WTC11 (cell line): ENCODE data around the gene CDH22. TPM values are rescaled to one million over a fixed set of nuclear protein-coding genes. Genes with fewer than 3 reads are reported as not detected.
A peak's percentile ranks its signal among the peaks of the same experiment; 100 is the strongest.

Experiments used
- ATAC-seq: fragments of 200-7000 bp; cut with Tn5 transposase; 2 replicates; pipeline ENCODE4 v1.10.0; 2021; ENCODE audit warnings: mild to moderate bottlenecking, moderate library complexity
- CTCF ChIA-PET: fragments of 300-600 bp; sonication (Branson Sonifier 250); formaldehyde crosslinking; loops from one replicate; lab custom pipeline; 2021; ENCODE audit warnings: antibody characterized with exemption; lab: Charles Lee
- POLR2A ChIA-PET: fragments of 350-600 bp; sonication (Branson Sonifier 250); formaldehyde crosslinking; loops from one replicate; lab custom pipeline; 2021; ENCODE audit warnings: antibody characterized with exemption; lab: Charles Lee
- DNase-seq: peaks from one replicate; pipeline ENCODE4 v3.0.0; 2021; ENCODE audit warnings: low spot score
- H3K27ac Mint-ChIP-seq: 2 replicates; pipeline ENCODE4 v1.8.0; 2021; ENCODE audit warnings: mixed read lengths
- H3K27me3 Mint-ChIP-seq: 2 replicates; pipeline ENCODE4 v1.8.0; 2021; ENCODE audit warnings: low read depth, mild to moderate bottlenecking, moderate library complexity, mixed read lengths
- H3K36me3 Mint-ChIP-seq: 2 replicates; pipeline ENCODE4 v1.8.0; 2021; ENCODE audit warnings: mixed read lengths
- H3K4me1 Mint-ChIP-seq: 2 replicates; pipeline ENCODE4 v1.8.0; 2022; ENCODE audit warnings: mixed read lengths
- H3K4me3 Mint-ChIP-seq: 2 replicates; pipeline ENCODE4 v1.8.0; 2021; ENCODE audit warnings: mild to moderate bottlenecking, moderate library complexity, mixed read lengths
- H3K9me3 Mint-ChIP-seq: 2 replicates; pipeline ENCODE4 v1.8.0; 2021; ENCODE audit warnings: mixed read lengths
- ERG ChIP-seq: fragments of 250-450 bp; sonication (Bioruptor Pico); IDR thresholded peaks from 2 replicates; pipeline ENCODE4 v1.8.0; 2021; ENCODE audit warnings: mild to moderate bottlenecking
- FOXK1 ChIP-seq: sonication (generic); formaldehyde crosslinking; IDR thresholded peaks from 2 replicates; pipeline ENCODE4 v1.8.0; 2022; ENCODE audit warnings: mild to moderate bottlenecking, moderate library complexity, missing genetic modification reagents
- KAT7 ChIP-seq: sonication (generic); formaldehyde crosslinking; IDR thresholded peaks from 2 replicates; pipeline ENCODE4 v1.8.1; 2023; ENCODE audit warnings: missing genetic modification reagents, mild to moderate bottlenecking, borderline replicate concordance
- MYBL2 ChIP-seq: sonication (generic); formaldehyde crosslinking; IDR thresholded peaks from 2 replicates; pipeline ENCODE4 v1.8.1; 2023; ENCODE audit warnings: mild to moderate bottlenecking, moderate library complexity, missing genetic modification reagents
- PRRX2 ChIP-seq: fragments of 250-450 bp; sonication (Bioruptor Pico); IDR thresholded peaks from 2 replicates; pipeline ENCODE4 v1.8.0; 2021; ENCODE audit warnings: mild to moderate bottlenecking
- SP1 ChIP-seq: sonication (generic); formaldehyde crosslinking; conservative IDR thresholded peaks from 2 replicates; pipeline ENCODE4 v1.8.1; 2022; ENCODE audit warnings: missing genetic modification reagents
- STAT6 ChIP-seq: sonication (generic); formaldehyde crosslinking; conservative IDR thresholded peaks from 2 replicates; pipeline ENCODE4 v1.8.1; 2023; ENCODE audit warnings: mild to moderate bottlenecking, low read depth, missing genetic modification reagents, moderate library complexity
- TEAD1 ChIP-seq: sonication (generic); formaldehyde crosslinking; IDR thresholded peaks from 2 replicates; pipeline ENCODE4 v1.8.0; 2022; ENCODE audit warnings: mild to moderate bottlenecking, missing genetic modification reagents
- ZNF219 ChIP-seq: sonication (generic); formaldehyde crosslinking; IDR thresholded peaks from 2 replicates; pipeline ENCODE4 v1.8.0; 2023; ENCODE audit warnings: missing genetic modification reagents, mild to moderate bottlenecking, borderline replicate concordance
- ZNF396 ChIP-seq: fragments of 250-450 bp; sonication (Bioruptor Pico); IDR thresholded peaks from 2 replicates; pipeline ENCODE4 v1.8.0; 2021; ENCODE audit warnings: mild to moderate bottlenecking, moderate library complexity, borderline replicate concordance
- ZNF416 ChIP-seq: fragments of 250-450 bp; sonication (Bioruptor Pico); IDR thresholded peaks from 2 replicates; pipeline ENCODE4 v1.9.0; 2021; ENCODE audit warnings: mild to moderate bottlenecking, inconsistent platforms
- ZNF423 ChIP-seq: fragments of 250-450 bp; sonication (Bioruptor Pico); IDR thresholded peaks from 2 replicates; pipeline ENCODE4 v2.1.2; 2022; ENCODE audit warnings: mild to moderate bottlenecking, moderate library complexity
- total RNA-seq: library from RNA; stranded (reverse); gene quantifications from 3 replicates; pipeline ENCODE4 v1.2.3, GENCODE V29; 2021
- TF ChIP-seq, protein P1 (sequence below): sonication (generic); formaldehyde crosslinking; conservative IDR thresholded peaks from 2 replicates; pipeline ENCODE4 v1.8.1; 2022; ENCODE audit warnings: mild to moderate bottlenecking, missing genetic modification reagents
- TF ChIP-seq, protein P2 (sequence below): sonication (generic); formaldehyde crosslinking; IDR thresholded peaks from 2 replicates; pipeline ENCODE4 v1.8.0; 2022; ENCODE audit warnings: missing genetic modification reagents
- TF ChIP-seq, protein P3 (sequence below): sonication (generic); formaldehyde crosslinking; IDR thresholded peaks from 2 replicates; pipeline ENCODE4 v1.8.0; 2022; ENCODE audit warnings: mild to moderate bottlenecking, missing genetic modification reagents

The CDH22 gene
- total RNA-seq, 1 experiment from 2014 or later = 0.13 TPM

- no peak for TF ChIP-seq ERG (CRISPR knock-in tag)
- no peak for TF ChIP-seq FOXK1 (CRISPR knock-in tag)
- TF ChIP-seq, protein P1, sequence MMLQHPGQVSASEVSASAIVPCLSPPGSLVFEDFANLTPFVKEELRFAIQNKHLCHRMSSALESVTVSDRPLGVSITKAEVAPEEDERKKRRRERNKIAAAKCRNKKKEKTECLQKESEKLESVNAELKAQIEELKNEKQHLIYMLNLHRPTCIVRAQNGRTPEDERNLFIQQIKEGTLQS (CRISPR knock-in tag) = no peak
- no peak for TF ChIP-seq ZNF219 (CRISPR knock-in tag)
- TF ChIP-seq KAT7 (CRISPR knock-in tag) = no peak
- no peak for TF ChIP-seq SP1 (CRISPR knock-in tag)
Observed at GRCh38 chr20:46227272-46227767, 81.0 kb downstream of the CDH22 start (continued).

GRCh38 chr20:46226602-46227001, 81.7 kb downstream of the CDH22 start:
- no peaks in the 10 kb centered on the region for H3K36me3 Mint-ChIP-seq
- TF ChIP-seq ZNF396 (CRISPR knock-in tag) = no peak
- no peak for TF ChIP-seq MYBL2 (CRISPR knock-in tag)
- no peak for TF ChIP-seq STAT6 (CRISPR knock-in tag)
- TF ChIP-seq ZNF416 (CRISPR knock-in tag) = no peak
- no peak for TF ChIP-seq SP1 (CRISPR knock-in tag)
- no peak for TF ChIP-seq PRRX2
- TF ChIP-seq KAT7 (CRISPR knock-in tag) = no peak
- TF ChIP-seq, protein P2, sequence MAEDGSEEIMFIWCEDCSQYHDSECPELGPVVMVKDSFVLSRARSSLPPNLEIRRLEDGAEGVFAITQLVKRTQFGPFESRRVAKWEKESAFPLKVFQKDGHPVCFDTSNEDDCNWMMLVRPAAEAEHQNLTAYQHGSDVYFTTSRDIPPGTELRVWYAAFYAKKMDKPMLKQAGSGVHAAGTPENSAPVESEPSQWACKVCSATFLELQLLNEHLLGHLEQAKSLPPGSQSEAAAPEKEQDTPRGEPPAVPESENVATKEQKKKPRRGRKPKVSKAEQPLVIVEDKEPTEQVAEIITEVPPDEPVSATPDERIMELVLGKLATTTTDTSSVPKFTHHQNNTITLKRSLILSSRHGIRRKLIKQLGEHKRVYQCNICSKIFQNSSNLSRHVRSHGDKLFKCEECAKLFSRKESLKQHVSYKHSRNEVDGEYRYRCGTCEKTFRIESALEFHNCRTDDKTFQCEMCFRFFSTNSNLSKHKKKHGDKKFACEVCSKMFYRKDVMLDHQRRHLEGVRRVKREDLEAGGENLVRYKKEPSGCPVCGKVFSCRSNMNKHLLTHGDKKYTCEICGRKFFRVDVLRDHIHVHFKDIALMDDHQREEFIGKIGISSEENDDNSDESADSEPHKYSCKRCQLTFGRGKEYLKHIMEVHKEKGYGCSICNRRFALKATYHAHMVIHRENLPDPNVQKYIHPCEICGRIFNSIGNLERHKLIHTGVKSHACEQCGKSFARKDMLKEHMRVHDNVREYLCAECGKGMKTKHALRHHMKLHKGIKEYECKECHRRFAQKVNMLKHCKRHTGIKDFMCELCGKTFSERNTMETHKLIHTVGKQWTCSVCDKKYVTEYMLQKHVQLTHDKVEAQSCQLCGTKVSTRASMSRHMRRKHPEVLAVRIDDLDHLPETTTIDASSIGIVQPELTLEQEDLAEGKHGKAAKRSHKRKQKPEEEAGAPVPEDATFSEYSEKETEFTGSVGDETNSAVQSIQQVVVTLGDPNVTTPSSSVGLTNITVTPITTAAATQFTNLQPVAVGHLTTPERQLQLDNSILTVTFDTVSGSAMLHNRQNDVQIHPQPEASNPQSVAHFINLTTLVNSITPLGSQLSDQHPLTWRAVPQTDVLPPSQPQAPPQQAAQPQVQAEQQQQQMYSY (CRISPR knock-in tag) = no peak
- TF ChIP-seq, all 79 proteins: peak for 0
- no peaks in the 10 kb centered on the region for H3K9me3 Mint-ChIP-seq
- no peak for ATAC-seq
- H3K27ac Mint-ChIP-seq = no peak overlapping the region
- no peak for DNase-seq
- ChIA-PET CTCF (interaction anchor here (0.7 to 1.4 kb wide), 5 partner anchors 80 to 212 kb away, joined by 3 read pairs; no protein-coding TSS in a partner anchor), POLR2A (no interaction called here)
- H3K4me3 Mint-ChIP-seq = no peak overlapping the region
- peaks cover 39% of the 10 kb centered on the region for H3K4me1 Mint-ChIP-seq
- peaks cover 3% of the 10 kb centered on the region for H3K27me3 Mint-ChIP-seq

- Mint-ChIP-seq H3K36me3 (no peaks in the 10 kb centered on the region), H3K27me3 (peaks cover 3% of the 10 kb centered on the region), H3K4me3 (0 out of 2 replicates have a peak overlapping the region, but pooled peaks have one; percentile 18), H3K27ac (no peak overlapping the region), H3K4me1 (peaks cover 56% of the 10 kb centered on the region), H3K9me3 (no peaks in the 10 kb centered on the region)
- TF ChIP-seq, protein P1 (CRISPR knock-in tag) = no peak
- peak; percentile 83; the same call in 1 of the 2 replicates for TF ChIP-seq ZNF423 (CRISPR knock-in tag)
- TF ChIP-seq TEAD1 (CRISPR knock-in tag) = no peak
- TF ChIP-seq, protein P3, sequence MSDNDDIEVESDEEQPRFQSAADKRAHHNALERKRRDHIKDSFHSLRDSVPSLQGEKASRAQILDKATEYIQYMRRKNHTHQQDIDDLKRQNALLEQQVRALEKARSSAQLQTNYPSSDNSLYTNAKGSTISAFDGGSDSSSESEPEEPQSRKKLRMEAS (CRISPR knock-in tag) = peak; percentile 38; the same call in 1 of the 2 replicates
- ChIA-PET CTCF (interaction anchor here (0.5 to 1.3 kb wide), 2 partner anchors 19 to 33 kb away, joined by 3 to 5 read pairs; no protein-coding TSS in a partner anchor), POLR2A (no interaction called here)
- peak; percentile 62 for DNase-seq
- peak; percentile 58 for ATAC-seq
Observed at GRCh38 chr20:46222521-46223007, 85.7 kb downstream of the CDH22 start.
